ENCODE measurements around the gene RABGAP1L.

- TF ChIP-seq CTCF (IDR thresholded peaks at IDR 0.05) (no peak), POLR2A (IDR thresholded peaks at IDR 0.05) (no peak)
These were observed 307.3 kb downstream of the RABGAP1L start for GRCh38 chr1:174466607-174467006.

Measured in lower leg skin (tissue), 3 donors.